ENCODE results near the gene RNH1. TPM values are rescaled to one million over a fixed set of nuclear protein-coding genes. Genes with fewer than 3 reads are reported as not detected.

Gene RNH1
- total and polyA plus RNA-seq, 10 of the 15 experiments (the other 5 are each of a cell fraction or from before 2014, with no cell fraction given): 2.3 to 162 (median 72.1) TPM

- no peak for TF ChIP-seq TAF1 (IDR thresholded peaks at IDR 0.05; ENCODE audit: borderline replicate concordance, low read depth, low read length)
Measured at GRCh38 chr11:504053-504993, 2.7 kb downstream of the RNH1 start (continued).

DNA sequence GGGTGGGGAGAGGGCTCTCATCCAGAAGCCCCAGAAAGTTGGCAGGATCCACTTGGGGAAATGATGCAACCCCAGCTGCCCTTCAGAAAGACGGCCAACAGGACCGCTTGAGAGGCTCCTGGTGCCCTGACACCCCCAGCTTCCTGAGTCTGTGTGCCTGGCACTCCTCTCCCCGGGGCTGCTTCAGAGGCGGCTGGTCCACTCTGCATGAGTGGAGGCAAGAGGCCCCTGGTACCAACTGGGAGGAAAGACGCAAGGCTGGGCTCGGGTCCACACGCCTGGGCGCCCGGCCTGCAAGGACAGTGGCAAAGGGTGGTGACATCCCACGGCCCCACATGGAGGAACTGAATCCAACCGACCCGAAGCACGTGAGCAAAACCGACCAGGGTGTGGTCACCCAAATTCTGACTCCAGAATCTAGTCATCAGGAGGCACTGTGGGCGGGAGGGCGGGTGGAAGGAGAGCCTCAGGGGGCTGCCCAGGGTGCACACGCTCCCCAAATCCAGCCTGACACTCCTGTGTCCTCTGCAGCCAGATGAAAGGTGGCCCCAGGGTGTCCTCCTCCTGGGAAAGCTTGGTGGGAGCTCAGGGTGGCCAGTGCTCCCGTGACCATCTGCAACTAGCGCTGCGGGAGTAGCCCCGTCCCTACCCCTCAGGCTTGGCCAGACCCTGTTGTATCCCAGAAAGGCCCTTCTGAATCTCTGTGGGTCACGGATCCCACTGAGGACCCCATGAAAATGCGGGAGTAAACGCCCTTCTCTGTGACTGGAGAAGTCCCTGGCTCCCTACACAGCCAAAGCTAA is 3.7 kb downstream of the RNH1 start:
- DNase-seq (ENCODE audit: low read depth, low spot score) (peak; percentile 38), FAIRE-seq (no peak), ATAC-seq (peak; percentile 50)
- Histone ChIP-seq H3K27me3 (replicated peaks in 1 of 2; ENCODE audit: control insufficient read depth in 2 of 2, insufficient read depth in 2 of 2, low read length in 1 of 2) (no peaks in the 10 kb centered on the region), H3K4me2 (ENCODE audit: control insufficient read depth, insufficient read depth) (peak overlapping the region; percentile 99), H4K20me1 (ENCODE audit: control insufficient read depth, insufficient read depth) (no peaks in the 10 kb centered on the region), H2AFZ (ENCODE audit: control insufficient read depth, low read depth, low read length) (no peak overlapping the region), H3K4me3 (peak overlapping the region; percentile 89), H3K9ac (ENCODE audit: control insufficient read depth, insufficient read depth, low read length) (peak overlapping the region; percentile 76), H3K27ac (ENCODE audit: control insufficient read depth, insufficient read depth) (peak overlapping the region; percentile 83), H3K79me2 (ENCODE audit: control insufficient read depth, insufficient read depth, low read length) (peaks cover 43% of the 10 kb centered on the region), H3K4me1 (ENCODE audit: control insufficient read depth, insufficient read depth, low read length) (peaks cover 23% of the 10 kb centered on the region), H3K9me3 (replicated peaks; ENCODE audit: control insufficient read depth, insufficient read depth, low read length) (no peaks in the 10 kb centered on the region; the same call in 2 of the 3 replicates), H3K36me3 (ENCODE audit: control insufficient read depth in 2 of 2, insufficient read depth in 2 of 2, low read length in 1 of 2) (peaks cover 9 to 29% of the 10 kb centered on the region in 2 experiments)
- ChIA-PET CTCF (interaction anchor here (1.5 to 1.6 kb wide), 2 partner anchors 16 to 55 kb away, joined by 3 read pairs; no protein-coding TSS in a partner anchor), RAD21 (ENCODE audit: unreplicated experiment) (interaction anchor here (0.6 kb wide), 1 partner anchor 98 kb away, joined by 6 read pairs; no protein-coding TSS in a partner anchor), POLR2A (interaction anchor here (0.6 to 2.1 kb wide), 4 partner anchors 16 to 65 kb away, joined by 3 to 7 read pairs (median 4); partner anchors contain the start of genes HRAS and PTDSS2), SMC1A (ENCODE audit: uncharacterized antibody, unreplicated experiment) (interaction anchor here (1.5 kb wide), 1 partner anchor 48 kb away, joined by 4 read pairs; no protein-coding TSS in a partner anchor)
- 1% methylated on average over 23 of the region's 24 CpGs for WGBS (ENCODE audit: insufficient coverage, insufficient replicate concordance, low lambda C conversion rate, missing lambda C conversion rate)
- in situ Hi-C loops (cut with MboI): loop anchor here (5.0 kb wide), 1 partner anchor 51 kb away; the partner anchor contains the start of gene PTDSS2
- no TSS peak for BruUV-seq (replicated peaks)
- intact Hi-C loops (cut with micrococcal nuclease; ENCODE audit: unreplicated experiment): no loop called here
- TF ChIP-seq KLF5 (IDR thresholded peaks at IDR 0.05; ENCODE audit: partially characterized antibody) (no peak), BHLHE40 (IDR thresholded peaks at IDR 0.05; ENCODE audit: borderline replicate concordance in 1 of 2, low read depth in 2 of 2, low read length in 1 of 2) (peak; percentile 92 to 93), IKZF2 (IDR thresholded peaks at IDR 0.05) (peak; percentile 13 to 42; a peak in 1 of 4 replicates), SPI1 (IDR thresholded peaks at IDR 0.05; ENCODE audit: borderline replicate concordance, insufficient read depth, low read depth, low read length) (peak; percentile 73), RUNX3 (IDR thresholded peaks at IDR 0.05; ENCODE audit: low read length) (peak; percentile 65), GATAD2B (conservative IDR thresholded peaks at IDR 0.05; ENCODE audit: low read depth) (no peak), NR2C2 (IDR thresholded peaks at IDR 0.05; ENCODE audit: borderline replicate concordance, control insufficient read depth, insufficient read length, low read depth) (no peak)
- TF ChIP-seq, protein P1, sequence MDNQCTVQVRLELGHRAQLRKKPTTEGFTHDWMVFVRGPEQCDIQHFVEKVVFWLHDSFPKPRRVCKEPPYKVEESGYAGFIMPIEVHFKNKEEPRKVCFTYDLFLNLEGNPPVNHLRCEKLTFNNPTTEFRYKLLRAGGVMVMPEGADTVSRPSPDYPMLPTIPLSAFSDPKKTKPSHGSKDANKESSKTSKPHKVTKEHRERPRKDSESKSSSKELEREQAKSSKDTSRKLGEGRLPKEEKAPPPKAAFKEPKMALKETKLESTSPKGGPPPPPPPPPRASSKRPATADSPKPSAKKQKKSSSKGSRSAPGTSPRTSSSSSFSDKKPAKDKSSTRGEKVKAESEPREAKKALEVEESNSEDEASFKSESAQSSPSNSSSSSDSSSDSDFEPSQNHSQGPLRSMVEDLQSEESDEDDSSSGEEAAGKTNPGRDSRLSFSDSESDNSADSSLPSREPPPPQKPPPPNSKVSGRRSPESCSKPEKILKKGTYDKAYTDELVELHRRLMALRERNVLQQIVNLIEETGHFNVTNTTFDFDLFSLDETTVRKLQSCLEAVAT (IDR thresholded peaks at IDR 0.05): 0 out of 2 replicates have a peak, but pooled peaks have one; percentile 28
- TF ChIP-seq, protein P2, sequence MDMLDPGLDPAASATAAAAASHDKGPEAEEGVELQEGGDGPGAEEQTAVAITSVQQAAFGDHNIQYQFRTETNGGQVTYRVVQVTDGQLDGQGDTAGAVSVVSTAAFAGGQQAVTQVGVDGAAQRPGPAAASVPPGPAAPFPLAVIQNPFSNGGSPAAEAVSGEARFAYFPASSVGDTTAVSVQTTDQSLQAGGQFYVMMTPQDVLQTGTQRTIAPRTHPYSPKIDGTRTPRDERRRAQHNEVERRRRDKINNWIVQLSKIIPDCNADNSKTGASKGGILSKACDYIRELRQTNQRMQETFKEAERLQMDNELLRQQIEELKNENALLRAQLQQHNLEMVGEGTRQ (IDR thresholded peaks at IDR 0.05; ENCODE audit: borderline replicate concordance, low read depth, low read length): no peak
